Tibial artery (tissue), 4 donors: ENCODE data around the gene LRRN2.
"Not testable (repeated sequence)": the region's sequence is repeated elsewhere in the genome, so short reads cannot be mapped to it uniquely, and the experiment has no call there.

Experiments
- DNase-seq, 2 donors: peaks; one replicate each; pipeline ENCODE4 v3.0.0-alpha.2; 2019
- H3K27ac ChIP-seq, 2 donors: fragments of 200-600 bp; sonication (generic) in 1 of 2; 1 replicate in 1 of 2; 2 replicates in 1 of 2; pipeline ENCODE4 v1.5.1; 2018 to 2019; ENCODE audit warnings: mild to moderate bottlenecking in 1 of 2
- H3K27me3 ChIP-seq, 2 donors: fragments of 200-600 bp; sonication (generic) in 1 of 2; one replicate each; pipeline versions ENCODE4 v1.5.1 to v1.6.0; 2016 to 2019
- H3K36me3 ChIP-seq, 3 donors: fragments of 200-600 bp; sonication (generic) in 2 of 3; one replicate each; pipeline ENCODE4 v1.5.1; 2016 to 2019; ENCODE audit warnings: mild to moderate bottlenecking in 2 of 3
- H3K4me1 ChIP-seq, 4 donors: fragments of 200-600 bp; sonication (generic) in 2 of 4; 1 replicate in 3 of 4; 2 replicates in 1 of 4; pipeline ENCODE4 v1.5.1; 2016 to 2019
- H3K4me3 ChIP-seq, 2 donors: fragments of 200-600 bp; sonication (generic) in 1 of 2; 1 replicate in 1 of 2; 2 replicates in 1 of 2; pipeline ENCODE4 v1.5.1; 2018 to 2019; ENCODE audit warnings: mild to moderate bottlenecking in 2 of 2
- H3K9me3 ChIP-seq, 3 donors: fragments of 200-600 bp; sonication (generic) in 1 of 3; one replicate each; pipeline ENCODE4 v1.5.1; 2016 to 2019
- intact Hi-C: fragments of 100-400 bp; cut with DNase I; formaldehyde crosslinking; loops from one replicate; pipeline ENCODE4 v1.15.0; 2023; ENCODE audit warnings: low total_unique reads
- TF ChIP-seq, protein P1 (sequence below), 2 experiments: fragments of 200-600 bp in 1 of 2; fragments of 450-650 bp in 1 of 2; IDR thresholded peaks; one replicate each; pipeline ENCODE4 v1.5.1; 2017 to 2019; ENCODE audit warnings: antibody characterized with exemption in 2 of 2, mild to moderate bottlenecking in 1 of 2, moderate library complexity in 1 of 2

LRRN2 gene

DNA sequence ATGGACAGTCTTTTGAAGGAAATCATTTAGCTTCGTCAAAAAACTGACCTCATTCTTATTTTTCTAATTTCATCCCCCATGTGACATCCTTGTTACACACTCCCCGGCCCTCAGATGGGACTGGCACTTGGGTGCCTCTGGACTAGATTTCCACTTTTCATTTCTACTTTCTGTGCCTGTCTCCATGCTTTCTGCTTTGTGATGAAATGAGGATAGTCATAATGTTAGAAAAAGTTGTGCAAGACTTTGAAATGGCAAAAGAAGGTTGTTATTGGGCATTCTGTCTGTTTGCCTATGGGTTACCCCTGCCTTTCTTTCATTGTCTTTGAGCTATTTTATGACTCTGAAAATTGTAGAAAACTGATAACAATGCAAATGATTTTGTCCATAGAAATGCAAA is 114.4 kb downstream of the LRRN2 start:
- TF ChIP-seq, protein P1, sequence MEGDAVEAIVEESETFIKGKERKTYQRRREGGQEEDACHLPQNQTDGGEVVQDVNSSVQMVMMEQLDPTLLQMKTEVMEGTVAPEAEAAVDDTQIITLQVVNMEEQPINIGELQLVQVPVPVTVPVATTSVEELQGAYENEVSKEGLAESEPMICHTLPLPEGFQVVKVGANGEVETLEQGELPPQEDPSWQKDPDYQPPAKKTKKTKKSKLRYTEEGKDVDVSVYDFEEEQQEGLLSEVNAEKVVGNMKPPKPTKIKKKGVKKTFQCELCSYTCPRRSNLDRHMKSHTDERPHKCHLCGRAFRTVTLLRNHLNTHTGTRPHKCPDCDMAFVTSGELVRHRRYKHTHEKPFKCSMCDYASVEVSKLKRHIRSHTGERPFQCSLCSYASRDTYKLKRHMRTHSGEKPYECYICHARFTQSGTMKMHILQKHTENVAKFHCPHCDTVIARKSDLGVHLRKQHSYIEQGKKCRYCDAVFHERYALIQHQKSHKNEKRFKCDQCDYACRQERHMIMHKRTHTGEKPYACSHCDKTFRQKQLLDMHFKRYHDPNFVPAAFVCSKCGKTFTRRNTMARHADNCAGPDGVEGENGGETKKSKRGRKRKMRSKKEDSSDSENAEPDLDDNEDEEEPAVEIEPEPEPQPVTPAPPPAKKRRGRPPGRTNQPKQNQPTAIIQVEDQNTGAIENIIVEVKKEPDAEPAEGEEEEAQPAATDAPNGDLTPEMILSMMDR (IDR thresholded peaks at IDR 0.05) = no peak
- no peak overlapping the region for H3K4me3 ChIP-seq
- peaks cover 0 to 16% (median 6%) of the 10 kb centered on the region in 3 donors for H3K36me3 ChIP-seq
- no peak for DNase-seq
- intact Hi-C loops = no loop called here
- H3K27ac ChIP-seq = no peak overlapping the region
- H3K9me3 ChIP-seq = no peaks in the 10 kb centered on the region
- no peaks in the 10 kb centered on the region for H3K27me3 ChIP-seq
- H3K4me1 ChIP-seq = no peaks in the 10 kb centered on the region

- H3K36me3 ChIP-seq = peaks cover 0 to 16% (median 6%) of the 10 kb centered on the region in 3 donors
- H3K27ac ChIP-seq, H3K27me3 ChIP-seq, H3K9me3 ChIP-seq, intact Hi-C loops, H3K4me1 ChIP-seq, H3K4me3 ChIP-seq, DNase-seq: not testable (repeated sequence)
These were observed 115.5 kb downstream of the LRRN2 start for GRCh38 chr1:204570021-204570420.

DNA sequence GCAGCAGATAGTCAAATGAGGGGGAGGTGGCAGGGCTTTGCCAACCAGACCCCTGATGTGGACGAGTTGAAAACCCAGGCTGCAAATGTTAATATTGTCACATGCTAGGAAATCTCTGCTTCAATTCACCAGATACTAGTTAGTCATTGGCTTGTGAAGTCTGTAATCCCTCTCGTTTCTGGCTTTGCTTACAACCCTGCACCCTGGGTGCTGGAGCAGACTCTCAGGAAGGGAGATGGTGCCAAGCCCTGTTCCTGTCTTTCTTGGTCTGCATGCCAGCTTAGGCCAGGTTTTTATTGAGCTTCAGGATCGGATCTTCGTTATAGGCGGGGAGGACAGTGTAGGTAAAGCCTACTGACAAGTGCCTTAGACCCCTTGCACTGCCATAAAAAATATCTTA is 116.1 kb downstream of the LRRN2 start:
- intact Hi-C loops = loop anchor here (5.0 kb wide), 1 partner anchor 238 kb away; no protein-coding TSS in a partner anchor

GRCh38 chr1:204568576-204569315 is 116.8 kb downstream of the LRRN2 start:
- H3K27ac ChIP-seq = no peak overlapping the region
- peaks cover 0 to 8% (median 0%) of the 10 kb centered on the region in 4 donors for H3K4me1 ChIP-seq
- no peak for DNase-seq
- peaks cover 0 to 17% (median 6%) of the 10 kb centered on the region in 3 donors for H3K36me3 ChIP-seq
- no peak overlapping the region for H3K4me3 ChIP-seq
- no peaks in the 10 kb centered on the region for H3K27me3 ChIP-seq
- no peaks in the 10 kb centered on the region for H3K9me3 ChIP-seq
- intact Hi-C loops = loop anchor here (5.0 kb wide), 1 partner anchor 239 kb away; no protein-coding TSS in a partner anchor
- TF ChIP-seq, protein P1 (IDR thresholded peaks at IDR 0.05) = no peak

More for the DNA sequence above, 116.1 kb downstream of the LRRN2 start:
- H3K27ac ChIP-seq = no peak overlapping the region
- H3K9me3 ChIP-seq = no peaks in the 10 kb centered on the region
- H3K27me3 ChIP-seq = no peaks in the 10 kb centered on the region
- H3K36me3 ChIP-seq = peaks cover 0 to 16% (median 6%) of the 10 kb centered on the region in 3 donors
- DNase-seq = no peak
- H3K4me3 ChIP-seq = no peak overlapping the region
- peaks cover 0 to 8% (median 0%) of the 10 kb centered on the region in 4 donors for H3K4me1 ChIP-seq
- TF ChIP-seq, protein P1 (IDR thresholded peaks at IDR 0.05) = no peak
